ENCODE measurements around the gene IQSEC3. TPM values are rescaled to one million over a fixed set of nuclear protein-coding genes. Genes with fewer than 3 reads are reported as not detected.
A peak's percentile ranks its signal among the peaks of the same experiment; 100 is the strongest.

IQSEC3 gene
- total RNA-seq, 1 experiment from 2014 or later, result 0.55 TPM

GRCh38 chr12:202081-202731 lies 135.6 kb downstream of the IQSEC3 start:
- Histone ChIP-seq H3K9ac (ENCODE audit: extremely low read depth, insufficient read length, low read length) (no peak overlapping the region), H3K9me3 (ENCODE audit: control insufficient read depth, low read depth, low read length) (no peaks in the 10 kb centered on the region), H3K27ac (ENCODE audit: insufficient read length, low read depth, low read length) (no peak overlapping the region), H4K5ac (ENCODE audit: insufficient read length, low read depth, low read length) (no peak overlapping the region), H3T11ph (ENCODE audit: low read length) (no peak overlapping the region), H3K14ac (ENCODE audit: insufficient read depth, low read length) (no peak overlapping the region), H2BK5ac (ENCODE audit: insufficient read length, low read length) (no peak overlapping the region), H2BK120ac (ENCODE audit: low read depth, low read length, poor library complexity, severe bottlenecking) (no peak overlapping the region), H3K56ac (ENCODE audit: insufficient read length, low read depth, low read length) (no peak overlapping the region), H3K79me1 (ENCODE audit: insufficient read depth, low read depth, low read length, poor library complexity, severe bottlenecking) (no peaks in the 10 kb centered on the region), H2AK5ac (ENCODE audit: insufficient read length, low read length) (no peak overlapping the region), H3K4me2 (ENCODE audit: insufficient read depth, insufficient read length, low read length) (peak overlapping the region; percentile 48), H3K27me3 (ENCODE audit: insufficient read depth, low read length) (peaks cover 4% of the 10 kb centered on the region; the same call in 1 of the 2 replicates), H3K4me1 (ENCODE audit: insufficient read depth, low read length) (no peaks in the 10 kb centered on the region), H3K18ac (ENCODE audit: insufficient read length, low read depth, low read length) (no peak overlapping the region), H3K23me2 (ENCODE audit: insufficient read length, low read depth, low read length, poor library complexity, severe bottlenecking) (peaks cover 6% of the 10 kb centered on the region), H2AFZ (ENCODE audit: low read length) (no peak overlapping the region), H3K79me2 (ENCODE audit: insufficient read depth, low read length) (no peaks in the 10 kb centered on the region), H2BK15ac (ENCODE audit: low read depth, low read length) (no peak overlapping the region), H2BK12ac (ENCODE audit: insufficient read length, low read depth, low read length) (no peak overlapping the region), H4K91ac (ENCODE audit: insufficient read length, low read depth, low read length) (no peak overlapping the region), H2BK20ac (ENCODE audit: low read depth, low read length, poor library complexity, severe bottlenecking) (no peak overlapping the region), H3K23ac (ENCODE audit: insufficient read length, low read depth, low read length) (no peak overlapping the region), H4K8ac (replicated peaks; ENCODE audit: insufficient read length, low read depth, low read length) (no peak overlapping the region), H3K4ac (ENCODE audit: low read depth, low read length) (no peak overlapping the region), H4K20me1 (ENCODE audit: control insufficient read depth, insufficient read depth, insufficient read length) (no peaks in the 10 kb centered on the region)
- H3K9me3 Mint-ChIP-seq, result peaks cover 0 to 2% of the 10 kb centered on the region in 2 experiments; a peak in 3 of 5 replicates
- H3K27me3 Mint-ChIP-seq (ENCODE audit: low read depth), result peaks cover 95% of the 10 kb centered on the region
- H3K4me3 Mint-ChIP-seq, result peak overlapping the region; percentile 47 to 75
- WGBS (ENCODE audit: extremely low coverage, insufficient read length, low lambda C conversion rate), result no CpG with 5 or more reads among the region's 15 CpGs
- peaks cover 20 to 26% of the 10 kb centered on the region in 2 experiments for H3K4me1 Mint-ChIP-seq
- no peaks in the 10 kb centered on the region for H3K36me3 Mint-ChIP-seq (ENCODE audit: insufficient read depth in 1 of 3, low read depth in 3 of 3)
- H3K27ac Mint-ChIP-seq, result no peak overlapping the region
- DNase-seq, result peak; percentile 78
- TF ChIP-seq, protein P1, sequence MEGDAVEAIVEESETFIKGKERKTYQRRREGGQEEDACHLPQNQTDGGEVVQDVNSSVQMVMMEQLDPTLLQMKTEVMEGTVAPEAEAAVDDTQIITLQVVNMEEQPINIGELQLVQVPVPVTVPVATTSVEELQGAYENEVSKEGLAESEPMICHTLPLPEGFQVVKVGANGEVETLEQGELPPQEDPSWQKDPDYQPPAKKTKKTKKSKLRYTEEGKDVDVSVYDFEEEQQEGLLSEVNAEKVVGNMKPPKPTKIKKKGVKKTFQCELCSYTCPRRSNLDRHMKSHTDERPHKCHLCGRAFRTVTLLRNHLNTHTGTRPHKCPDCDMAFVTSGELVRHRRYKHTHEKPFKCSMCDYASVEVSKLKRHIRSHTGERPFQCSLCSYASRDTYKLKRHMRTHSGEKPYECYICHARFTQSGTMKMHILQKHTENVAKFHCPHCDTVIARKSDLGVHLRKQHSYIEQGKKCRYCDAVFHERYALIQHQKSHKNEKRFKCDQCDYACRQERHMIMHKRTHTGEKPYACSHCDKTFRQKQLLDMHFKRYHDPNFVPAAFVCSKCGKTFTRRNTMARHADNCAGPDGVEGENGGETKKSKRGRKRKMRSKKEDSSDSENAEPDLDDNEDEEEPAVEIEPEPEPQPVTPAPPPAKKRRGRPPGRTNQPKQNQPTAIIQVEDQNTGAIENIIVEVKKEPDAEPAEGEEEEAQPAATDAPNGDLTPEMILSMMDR (conservative IDR thresholded peaks at IDR 0.05), result no peak

Data from H9 (cell line).